ENCODE measurements around the gene SLC25A22.

DNA sequence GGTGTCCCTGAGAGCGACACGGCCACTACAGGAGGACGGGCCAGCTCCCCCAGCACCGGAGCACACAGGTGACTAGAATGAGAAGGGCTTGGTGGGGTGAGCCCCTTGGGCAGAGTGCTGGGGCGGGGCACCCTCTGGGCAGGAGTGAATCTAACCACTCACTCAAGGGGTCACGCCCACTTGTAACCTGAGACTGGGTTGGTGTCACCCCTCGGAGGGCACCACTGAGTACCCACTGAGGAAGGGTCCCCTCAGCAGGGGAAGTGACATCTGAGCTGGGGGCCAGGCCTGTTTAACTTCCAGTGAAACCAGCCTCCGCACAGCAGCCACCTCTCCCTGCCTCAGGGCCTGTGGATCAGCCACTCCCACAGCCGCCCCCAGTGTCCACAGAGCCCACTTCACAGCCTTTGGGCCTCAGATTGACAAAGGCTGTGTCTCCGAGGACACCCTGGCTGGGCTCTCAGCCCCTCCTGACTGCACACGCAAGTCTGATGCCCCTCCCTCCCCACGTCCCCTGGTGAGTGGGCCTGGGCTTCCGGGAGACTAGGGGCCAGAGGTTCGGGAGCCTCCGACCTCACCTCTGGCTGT lies 26.4 kb downstream of the SLC25A22 start:
- TF ChIP-seq, protein P1, sequence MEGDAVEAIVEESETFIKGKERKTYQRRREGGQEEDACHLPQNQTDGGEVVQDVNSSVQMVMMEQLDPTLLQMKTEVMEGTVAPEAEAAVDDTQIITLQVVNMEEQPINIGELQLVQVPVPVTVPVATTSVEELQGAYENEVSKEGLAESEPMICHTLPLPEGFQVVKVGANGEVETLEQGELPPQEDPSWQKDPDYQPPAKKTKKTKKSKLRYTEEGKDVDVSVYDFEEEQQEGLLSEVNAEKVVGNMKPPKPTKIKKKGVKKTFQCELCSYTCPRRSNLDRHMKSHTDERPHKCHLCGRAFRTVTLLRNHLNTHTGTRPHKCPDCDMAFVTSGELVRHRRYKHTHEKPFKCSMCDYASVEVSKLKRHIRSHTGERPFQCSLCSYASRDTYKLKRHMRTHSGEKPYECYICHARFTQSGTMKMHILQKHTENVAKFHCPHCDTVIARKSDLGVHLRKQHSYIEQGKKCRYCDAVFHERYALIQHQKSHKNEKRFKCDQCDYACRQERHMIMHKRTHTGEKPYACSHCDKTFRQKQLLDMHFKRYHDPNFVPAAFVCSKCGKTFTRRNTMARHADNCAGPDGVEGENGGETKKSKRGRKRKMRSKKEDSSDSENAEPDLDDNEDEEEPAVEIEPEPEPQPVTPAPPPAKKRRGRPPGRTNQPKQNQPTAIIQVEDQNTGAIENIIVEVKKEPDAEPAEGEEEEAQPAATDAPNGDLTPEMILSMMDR (IDR thresholded peaks at IDR 0.05; ENCODE audit: low read depth, low read length) = no peak
- TF ChIP-seq EZH2phosphoT487 (IDR thresholded peaks at IDR 0.05; ENCODE audit: low read depth) = no peak

All from OCI-LY3 (cell line).